K562 (cell line): ENCODE data around the gene SUCLG1. TPM values are rescaled to one million over a fixed set of nuclear protein-coding genes. Genes with fewer than 3 reads are reported as not detected.
A peak's percentile ranks its signal among the peaks of the same experiment; 100 is the strongest.

Experiments used
- KAT2B ChIP-seq: IDR thresholded peaks from one replicate; pipeline ENCODE4 v1.6.1; 2012; ENCODE audit warnings: low read depth, mild to moderate bottlenecking, control low read depth, inconsistent platforms, low read length, moderate library complexity
- RCOR1 ChIP-seq, 2 experiments: IDR thresholded peaks; 2 replicates each; pipeline ENCODE4 v1.6.1; 2012; ENCODE audit warnings: low read depth in 2 of 2, low read length in 2 of 2, borderline replicate concordance in 1 of 2, improper control_type of control experiment in 1 of 2
- ZBTB8A ChIP-seq: fragments of 450-650 bp; IDR thresholded peaks from 2 replicates; pipeline ENCODE4 v1.6.1; 2018; ENCODE audit warnings: mild to moderate bottlenecking, moderate library complexity; ENCODE audit not compliant: partially characterized antibody
- ZHX1 ChIP-seq: fragments of 150-350 bp; conservative IDR thresholded peaks from 2 replicates; pipeline ENCODE4 v1.6.1; 2014; ENCODE audit warnings: low read length
- ZNF121 ChIP-seq: sonication (generic); formaldehyde crosslinking; conservative IDR thresholded peaks from 2 replicates; pipeline ENCODE4 v1.8.0; 2022; ENCODE audit warnings: missing genetic modification reagents
- ZNF830 ChIP-seq: fragments of 250-450 bp; sonication (Bioruptor Pico); IDR thresholded peaks from 2 replicates; pipeline ENCODE4 v1.5.0; 2021; ENCODE audit warnings: mild to moderate bottlenecking
- polyA plus RNA-seq, 8 experiments: library from polyadenylated mRNA; depleted of rRNA in 4 of 8; stranded (reverse) in 5 of 8; unstranded in 3 of 8; fragments of >200 nt; fragmentation: Nextera tagmentation in 2 of 8; fragmentation: Illumina TruSeq in 1 of 8; extraction: Ambion mirVana in 2 of 8; extraction: Trizol in 1 of 8; gene quantifications; 2 replicates each; pipeline versions ENCODE4 v1.2.1 to v1.2.3, GENCODE V29; 2011 to 2014; ENCODE audit warnings: inconsistent platforms in 1 of 8, missing spikeins in 1 of 8
- total RNA-seq, 7 experiments: library from RNA; depleted of rRNA in 6 of 7; stranded (reverse); fragments of >200 nt in 6 of 7; fragmentation: Illumina TruSeq in 2 of 7; extraction: Trizol in 2 of 7; gene quantifications; 2 replicates each; pipeline versions ENCODE4 v1.2.1 to v1.2.3, GENCODE V29; 2011 to 2021; ENCODE audit warnings: low replicate concordance in 1 of 7
- TF ChIP-seq, protein P1 (sequence below), 2 experiments: fragments of 450-650 bp in 1 of 2; sonication (generic) in 1 of 2; formaldehyde crosslinking in 1 of 2; IDR thresholded peaks; 2 replicates each; pipeline versions ENCODE4 v1.7.1 to v1.9.0; 2016 to 2022; ENCODE audit warnings: inconsistent platforms in 1 of 2, mild to moderate bottlenecking in 1 of 2, missing genetic modification reagents in 1 of 2
- TF ChIP-seq, protein P2 (sequence below): fragments of 250-450 bp; sonication (Bioruptor Pico); IDR thresholded peaks from 2 replicates; pipeline ENCODE4 v1.6.1; 2021; ENCODE audit warnings: mild to moderate bottlenecking
- TF ChIP-seq, protein P3 (sequence below): sonication (generic); formaldehyde crosslinking; IDR thresholded peaks from 2 replicates; pipeline ENCODE4 v1.8.0; 2022; ENCODE audit warnings: mild to moderate bottlenecking, missing genetic modification reagents

SUCLG1 gene
- total and polyA plus RNA-seq, 9 of the 15 experiments (the other 6 are each of a cell fraction or from before 2014, with no cell fraction given) = 90.5 to 325 (median 115) TPM

- TF ChIP-seq, protein P1, sequence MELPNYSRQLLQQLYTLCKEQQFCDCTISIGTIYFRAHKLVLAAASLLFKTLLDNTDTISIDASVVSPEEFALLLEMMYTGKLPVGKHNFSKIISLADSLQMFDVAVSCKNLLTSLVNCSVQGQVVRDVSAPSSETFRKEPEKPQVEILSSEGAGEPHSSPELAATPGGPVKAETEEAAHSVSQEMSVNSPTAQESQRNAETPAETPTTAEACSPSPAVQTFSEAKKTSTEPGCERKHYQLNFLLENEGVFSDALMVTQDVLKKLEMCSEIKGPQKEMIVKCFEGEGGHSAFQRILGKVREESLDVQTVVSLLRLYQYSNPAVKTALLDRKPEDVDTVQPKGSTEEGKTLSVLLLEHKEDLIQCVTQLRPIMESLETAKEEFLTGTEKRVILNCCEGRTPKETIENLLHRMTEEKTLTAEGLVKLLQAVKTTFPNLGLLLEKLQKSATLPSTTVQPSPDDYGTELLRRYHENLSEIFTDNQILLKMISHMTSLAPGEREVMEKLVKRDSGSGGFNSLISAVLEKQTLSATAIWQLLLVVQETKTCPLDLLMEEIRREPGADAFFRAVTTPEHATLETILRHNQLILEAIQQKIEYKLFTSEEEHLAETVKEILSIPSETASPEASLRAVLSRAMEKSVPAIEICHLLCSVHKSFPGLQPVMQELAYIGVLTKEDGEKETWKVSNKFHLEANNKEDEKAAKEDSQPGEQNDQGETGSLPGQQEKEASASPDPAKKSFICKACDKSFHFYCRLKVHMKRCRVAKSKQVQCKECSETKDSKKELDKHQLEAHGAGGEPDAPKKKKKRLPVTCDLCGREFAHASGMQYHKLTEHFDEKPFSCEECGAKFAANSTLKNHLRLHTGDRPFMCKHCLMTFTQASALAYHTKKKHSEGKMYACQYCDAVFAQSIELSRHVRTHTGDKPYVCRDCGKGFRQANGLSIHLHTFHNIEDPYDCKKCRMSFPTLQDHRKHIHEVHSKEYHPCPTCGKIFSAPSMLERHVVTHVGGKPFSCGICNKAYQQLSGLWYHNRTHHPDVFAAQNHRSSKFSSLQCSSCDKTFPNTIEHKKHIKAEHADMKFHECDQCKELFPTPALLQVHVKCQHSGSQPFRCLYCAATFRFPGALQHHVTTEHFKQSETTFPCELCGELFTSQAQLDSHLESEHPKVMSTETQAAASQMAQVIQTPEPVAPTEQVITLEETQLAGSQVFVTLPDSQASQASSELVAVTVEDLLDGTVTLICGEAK (IDR thresholded peaks at IDR 0.05) = peak; percentile 49; the same call in 1 of the 2 replicates
- TF ChIP-seq, protein P1 (CRISPR knock-in tag; IDR thresholded peaks at IDR 0.05) = no peak
- TF ChIP-seq ZNF121 (CRISPR knock-in tag) (no peak), ZHX1 (no peak), KAT2B (no peak), ZBTB8A (no peak), ZNF830 (CRISPR knock-in tag) (no peak), RCOR1 (IDR thresholded peaks at IDR 0.05; ENCODE audit: borderline replicate concordance in 1 of 2, low read depth in 2 of 2, low read length in 2 of 2) (no peak)
- TF ChIP-seq, protein P2, sequence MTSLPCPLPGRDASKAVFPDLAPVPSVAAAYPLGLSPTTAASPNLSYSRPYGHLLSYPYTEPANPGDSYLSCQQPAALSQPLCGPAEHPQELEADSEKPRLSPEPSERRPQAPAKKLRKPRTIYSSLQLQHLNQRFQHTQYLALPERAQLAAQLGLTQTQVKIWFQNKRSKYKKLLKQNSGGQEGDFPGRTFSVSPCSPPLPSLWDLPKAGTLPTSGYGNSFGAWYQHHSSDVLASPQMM (CRISPR knock-in tag) = no peak
- TF ChIP-seq, protein P3, sequence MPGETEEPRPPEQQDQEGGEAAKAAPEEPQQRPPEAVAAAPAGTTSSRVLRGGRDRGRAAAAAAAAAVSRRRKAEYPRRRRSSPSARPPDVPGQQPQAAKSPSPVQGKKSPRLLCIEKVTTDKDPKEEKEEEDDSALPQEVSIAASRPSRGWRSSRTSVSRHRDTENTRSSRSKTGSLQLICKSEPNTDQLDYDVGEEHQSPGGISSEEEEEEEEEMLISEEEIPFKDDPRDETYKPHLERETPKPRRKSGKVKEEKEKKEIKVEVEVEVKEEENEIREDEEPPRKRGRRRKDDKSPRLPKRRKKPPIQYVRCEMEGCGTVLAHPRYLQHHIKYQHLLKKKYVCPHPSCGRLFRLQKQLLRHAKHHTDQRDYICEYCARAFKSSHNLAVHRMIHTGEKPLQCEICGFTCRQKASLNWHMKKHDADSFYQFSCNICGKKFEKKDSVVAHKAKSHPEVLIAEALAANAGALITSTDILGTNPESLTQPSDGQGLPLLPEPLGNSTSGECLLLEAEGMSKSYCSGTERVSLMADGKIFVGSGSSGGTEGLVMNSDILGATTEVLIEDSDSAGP (CRISPR knock-in tag) = no peak
Observed at GRCh38 chr2:84459018-84459943, at the start of gene SUCLG1 (continued).
